Choroid plexus epithelial cell (primary cell): ENCODE results near the gene NAP1L1.

Experiments used
- DNase-seq: peaks from one replicate; pipeline ENCODE4 v3.0.0-alpha.2; 2010; ENCODE audit warnings: low read depth
- H3K4me3 ChIP-seq: 2 replicates; pipeline ENCODE4 v1.5.1; 2011; ENCODE audit warnings: low read depth, mild to moderate bottlenecking, control low read depth, low read length, moderate library complexity
- CTCF ChIP-seq: conservative IDR thresholded peaks from 2 replicates; pipeline ENCODE4 v1.5.1; 2011; ENCODE audit warnings: low read depth, mild to moderate bottlenecking, control low read depth, inconsistent platforms, low read length, moderate library complexity

NAP1L1 gene

GRCh38 chr12:76028571-76029277 is 55.8 kb downstream of the NAP1L1 start:
- DNase-seq: peak; percentile 38
- peak overlapping the region; percentile 97 for H3K4me3 ChIP-seq
- no peak for TF ChIP-seq CTCF

- H3K4me3 ChIP-seq: peak overlapping the region; percentile 23
- no peak for TF ChIP-seq CTCF
- DNase-seq: peak; percentile 71
Observed at GRCh38 chr12:76026643-76027063, 57.8 kb downstream of the NAP1L1 start.

- H3K4me3 ChIP-seq: no peak overlapping the region
- peak; percentile 82 for DNase-seq
- TF ChIP-seq CTCF: no peak
Observed at GRCh38 chr12:76025601-76026575, 58.6 kb downstream of the NAP1L1 start.

- no peak overlapping the region for H3K4me3 ChIP-seq
- DNase-seq: peak; percentile 92
- no peak for TF ChIP-seq CTCF
Observed at GRCh38 chr12:76024942-76025600, 59.4 kb downstream of the NAP1L1 start.

- TF ChIP-seq CTCF: no peak
- H3K4me3 ChIP-seq: no peak overlapping the region
- DNase-seq: peak; percentile 32
Observed at GRCh38 chr12:76024102-76024781, 60.2 kb downstream of the NAP1L1 start.

- no peak overlapping the region for H3K4me3 ChIP-seq
- DNase-seq: no peak
- no peak for TF ChIP-seq CTCF
Observed at GRCh38 chr12:76023069-76023690, 61.3 kb downstream of the NAP1L1 start.
